Epithelial cell of proximal tubule (primary cell): Measurements from ENCODE around the gene FOXL3. TPM values are rescaled to one million over a fixed set of nuclear protein-coding genes. Genes with fewer than 3 reads are reported as not detected.

Source experiments
- DNase-seq: peaks from one replicate; pipeline ENCODE4 v3.0.0-alpha.2; 2011; ENCODE audit warnings: low read depth
- H3K4me3 ChIP-seq: 2 replicates; pipeline ENCODE4 v1.5.1; 2011; ENCODE audit warnings: low read depth, mild to moderate bottlenecking, low read length
- CTCF ChIP-seq: conservative IDR thresholded peaks from 2 replicates; pipeline ENCODE4 v1.5.1; 2012; ENCODE audit warnings: low read depth, mild to moderate bottlenecking, low read length
- total RNA-seq: library from RNA; depleted of rRNA; stranded (reverse); fragments of >200 nt; gene quantifications from 2 replicates; pipeline ENCODE4 v1.2.3, GENCODE V29; 2015

Gene FOXL3
- total RNA-seq, 1 donor from 2014 or later, result not detected

- DNase-seq, result no peak
- TF ChIP-seq CTCF, result no peak
- no peak overlapping the region for H3K4me3 ChIP-seq
Measured at GRCh38 chr7:251446-252175, 38.4 kb upstream of the FOXL3 start.

GRCh38 chr7:252216-252965, 37.6 kb upstream of the FOXL3 start:
- DNase-seq, result no peak
- TF ChIP-seq CTCF, result no peak

GRCh38 chr7:252981-253380, 37.0 kb upstream of the FOXL3 start:
- DNase-seq, result no peak
- no peak for TF ChIP-seq CTCF
- H3K4me3 ChIP-seq, result no peak overlapping the region

More at GRCh38 chr7:252216-252965, 37.6 kb upstream of the FOXL3 start:
- no peak overlapping the region for H3K4me3 ChIP-seq

GRCh38 chr7:253581-254336, 36.2 kb upstream of the FOXL3 start:
- DNase-seq, result no peak
- H3K4me3 ChIP-seq, result no peak overlapping the region
- no peak for TF ChIP-seq CTCF

GRCh38 chr7:254337-255037, 35.5 kb upstream of the FOXL3 start:
- DNase-seq, result no peak
- H3K4me3 ChIP-seq, result no peak overlapping the region
- no peak for TF ChIP-seq CTCF

GRCh38 chr7:255038-255435, 34.9 kb upstream of the FOXL3 start:
- DNase-seq, result no peak
- no peak overlapping the region for H3K4me3 ChIP-seq
- no peak for TF ChIP-seq CTCF
